Thyroid gland (tissue), 4 donors: ENCODE data around the gene RHEB.

Experiments used
- CTCF ChIP-seq, 6 experiments: fragments of 200-600 bp in 3 of 6; fragments of 450-650 bp in 3 of 6; sonication (generic) in 3 of 6; IDR thresholded peaks; one replicate each; pipeline ENCODE4 v1.5.1; 2016 to 2019; ENCODE audit warnings: antibody characterized with exemption in 6 of 6, mild to moderate bottlenecking in 2 of 6, inconsistent platforms in 1 of 6, moderate library complexity in 1 of 6
- POLR2A ChIP-seq, 2 donors: fragments of 450-650 bp; IDR thresholded peaks; one replicate each; pipeline ENCODE4 v1.6.1; 2017; ENCODE audit warnings: antibody characterized with exemption in 2 of 2, mild to moderate bottlenecking in 2 of 2, moderate library complexity in 1 of 2

- TF ChIP-seq CTCF (IDR thresholded peaks at IDR 0.05) (no peak), POLR2A (IDR thresholded peaks at IDR 0.05) (no peak)
Observed at GRCh38 chr7:151505836-151506468, 13.7 kb downstream of the RHEB start.
